Stimulated activated CD4-positive, alpha-beta T cell treated with anti-CD3 and anti-CD28 coated beads, Interleukin-12 subunit alpha, Interleukin-12 subunit beta, amount 100 ng/mL, for 24 hours (primary cell): ENCODE measurements around the gene CASP6.
"Not testable (repeated sequence)": the region's sequence is repeated elsewhere in the genome, so short reads cannot be mapped to it uniquely, and the experiment has no call there.

Source experiments
- DNase-seq, 2 experiments: peaks; one replicate each; pipeline ENCODE4 v3.0.0-alpha.2; 2020; ENCODE audit warnings: low read depth in 2 of 2

CASP6 gene

GRCh38 chr4:109719604-109720003, 16.4 kb upstream of the CASP6 start:
- no peak for DNase-seq

- no peak for DNase-seq
Observed at GRCh38 chr4:109718759-109719158, 15.5 kb upstream of the CASP6 start.

DNA sequence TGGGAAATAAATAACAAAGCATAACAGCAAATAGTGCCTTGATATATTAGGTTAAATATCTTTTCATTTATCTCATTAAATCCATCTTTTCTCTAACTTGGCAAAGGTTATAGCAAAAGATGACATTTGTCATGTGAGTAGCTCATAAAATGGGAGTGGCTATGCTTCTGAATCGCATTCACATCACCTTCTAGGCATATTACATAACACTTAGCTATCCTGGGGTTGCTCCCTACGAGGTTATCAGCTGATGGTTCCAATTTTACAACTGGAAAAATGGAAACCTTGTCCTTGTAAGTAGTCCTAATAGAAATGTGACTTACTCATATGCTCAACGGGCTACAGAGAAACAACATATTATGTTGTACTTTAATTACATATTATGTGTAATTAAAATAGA, 10.3 kb upstream of the CASP6 start:
- no peak for DNase-seq

DNA sequence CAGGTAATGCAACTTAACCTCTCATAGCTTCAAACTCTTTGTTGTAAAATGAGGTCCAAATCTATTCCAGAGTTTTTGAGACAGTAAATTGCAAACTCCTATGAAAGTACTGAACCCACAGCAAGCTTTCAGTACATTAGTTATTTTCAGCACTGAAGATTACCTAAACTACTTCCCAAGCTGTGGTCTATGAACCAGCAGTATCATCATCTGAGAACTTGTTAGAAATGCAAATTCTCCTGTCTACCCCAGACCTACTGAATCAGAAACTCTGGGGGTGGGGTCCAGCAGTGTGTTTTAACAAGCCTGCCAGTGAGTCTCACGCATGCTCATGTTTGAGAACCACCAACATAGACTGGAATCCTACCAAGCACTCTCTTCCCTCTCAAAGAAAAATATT, 5.7 kb upstream of the CASP6 start:
- no peak for DNase-seq

GRCh38 chr4:109708435-109708834, 5.2 kb upstream of the CASP6 start:
- DNase-seq, result no peak

DNA sequence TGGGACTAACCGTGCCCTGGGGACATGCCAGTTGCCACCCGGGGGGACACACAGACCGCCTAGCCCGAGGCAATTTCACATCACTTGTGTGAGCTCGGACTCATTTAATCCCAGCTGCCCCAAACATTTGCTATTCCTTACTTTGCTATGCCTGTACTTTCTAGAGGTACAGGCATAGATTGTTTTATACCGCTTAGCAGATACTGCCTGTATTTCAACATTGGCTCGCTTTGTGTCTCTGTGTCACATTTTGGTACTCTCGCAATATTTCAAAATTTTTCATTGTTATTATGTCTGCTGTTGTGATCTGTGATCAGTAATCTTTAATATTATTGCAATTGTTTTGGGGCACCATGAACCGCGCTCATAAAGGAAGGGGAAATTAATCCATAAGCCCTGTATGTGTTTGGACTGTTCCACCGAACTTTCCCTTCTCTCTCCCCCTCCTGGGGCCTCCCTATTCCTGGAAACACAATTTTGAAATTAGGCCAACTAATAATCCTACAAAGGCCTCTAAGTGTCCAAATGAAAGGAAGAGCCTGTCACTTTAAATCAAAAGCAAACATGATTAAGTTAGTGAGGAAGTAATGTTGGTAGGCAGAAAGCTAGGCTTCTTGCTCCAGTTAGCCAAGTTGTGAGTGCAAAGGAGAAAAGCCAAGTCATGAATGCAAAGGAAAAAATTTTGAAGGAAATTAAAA, 568 bp upstream of the CASP6 start:
- no peak for DNase-seq

DNA sequence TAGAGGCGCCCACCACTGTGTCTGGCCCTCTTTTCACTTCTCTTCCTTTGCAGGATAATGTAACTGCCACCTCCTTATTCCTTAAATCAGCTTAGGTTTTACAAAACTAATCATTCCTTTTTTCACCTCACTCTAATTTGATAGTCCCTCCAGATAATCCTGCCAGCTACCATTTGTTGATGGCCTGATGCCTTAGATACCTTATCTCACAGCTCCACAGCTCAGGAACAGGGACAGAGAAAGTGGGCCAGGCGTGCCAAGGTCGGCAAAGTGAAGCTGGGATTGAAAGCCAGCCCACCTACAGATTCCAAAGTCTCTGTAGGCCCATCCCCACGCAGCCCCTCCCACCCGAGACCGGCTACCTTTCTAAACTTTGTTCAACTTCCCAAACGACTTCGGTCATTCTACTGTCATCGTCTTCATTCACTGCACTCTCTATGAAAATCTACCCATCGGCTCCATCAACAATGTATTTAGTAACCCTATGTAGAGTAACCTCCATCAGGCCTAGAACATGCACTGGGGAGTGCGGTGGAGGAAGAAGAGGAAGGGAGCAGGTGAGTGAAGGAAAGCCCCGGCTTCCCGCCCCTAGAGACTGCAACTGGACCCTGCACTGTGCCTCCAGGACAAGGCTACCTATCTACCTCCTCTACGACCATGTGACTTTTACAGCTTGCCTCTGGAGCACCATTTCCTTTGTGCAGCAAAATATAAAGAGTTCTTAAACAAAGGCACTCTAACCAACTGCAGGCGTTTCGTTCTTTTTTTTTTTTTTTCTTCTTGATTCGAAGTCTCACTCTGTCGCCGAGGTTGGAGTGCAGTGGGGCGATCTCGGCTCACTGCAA, 1.5 kb downstream of the CASP6 start:
- no peak for DNase-seq

GRCh38 chr4:109699553-109700225, 3.6 kb downstream of the CASP6 start:
- no peak for DNase-seq

GRCh38 chr4:109698656-109699055, 4.6 kb downstream of the CASP6 start:
- no peak for DNase-seq

DNA sequence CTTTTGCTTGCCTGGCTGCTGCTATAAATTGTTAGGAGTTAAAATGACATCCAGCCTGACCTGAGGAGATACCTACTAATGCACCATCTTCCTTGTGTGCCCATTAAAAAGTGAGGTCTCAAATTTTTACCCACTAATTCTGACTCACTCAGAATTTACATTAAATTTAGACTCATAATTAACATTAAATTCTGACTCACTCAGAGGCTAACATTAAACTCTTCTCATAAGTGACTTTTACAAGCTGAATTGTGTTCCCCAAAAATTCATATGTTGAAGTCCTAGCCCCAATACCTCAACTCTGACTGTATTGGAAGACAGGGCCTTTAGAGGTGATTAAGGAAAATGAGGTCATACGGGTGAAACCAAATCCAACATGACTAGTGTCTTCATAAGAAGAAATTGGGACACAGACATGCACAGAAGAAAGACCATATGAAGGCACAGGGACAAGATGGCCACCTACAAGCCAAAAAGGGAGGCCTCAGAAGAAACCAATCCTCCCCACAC, 11.8 kb downstream of the CASP6 start:
- no peak for DNase-seq

- no peak for DNase-seq
Observed at GRCh38 chr4:109690690-109691410, 12.4 kb downstream of the CASP6 start.

DNA sequence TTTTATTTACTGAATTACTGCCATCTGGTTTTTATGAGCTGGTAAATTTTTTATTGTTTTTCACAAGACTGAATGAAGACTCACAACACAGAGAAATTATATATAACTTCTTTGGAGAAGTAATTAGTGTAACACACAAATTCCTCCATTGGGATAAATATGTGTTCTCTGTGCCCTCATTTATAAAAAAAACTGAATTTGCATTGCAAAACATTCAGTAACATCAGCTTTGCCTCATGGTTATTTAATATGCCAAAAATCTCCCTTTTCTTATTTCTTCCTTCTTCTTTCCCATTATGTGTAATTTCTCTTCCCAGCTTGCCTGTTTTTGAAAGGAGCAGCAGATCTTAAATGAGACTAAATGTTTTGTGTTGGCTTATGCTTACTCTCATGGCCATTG, 18.5 kb downstream of the CASP6 start:
- no peak for DNase-seq

GRCh38 chr4:109683621-109684253, 19.5 kb downstream of the CASP6 start:
- no peak for DNase-seq

- DNase-seq, result no peak
Observed at GRCh38 chr4:109682875-109683274, 20.4 kb downstream of the CASP6 start.

DNA sequence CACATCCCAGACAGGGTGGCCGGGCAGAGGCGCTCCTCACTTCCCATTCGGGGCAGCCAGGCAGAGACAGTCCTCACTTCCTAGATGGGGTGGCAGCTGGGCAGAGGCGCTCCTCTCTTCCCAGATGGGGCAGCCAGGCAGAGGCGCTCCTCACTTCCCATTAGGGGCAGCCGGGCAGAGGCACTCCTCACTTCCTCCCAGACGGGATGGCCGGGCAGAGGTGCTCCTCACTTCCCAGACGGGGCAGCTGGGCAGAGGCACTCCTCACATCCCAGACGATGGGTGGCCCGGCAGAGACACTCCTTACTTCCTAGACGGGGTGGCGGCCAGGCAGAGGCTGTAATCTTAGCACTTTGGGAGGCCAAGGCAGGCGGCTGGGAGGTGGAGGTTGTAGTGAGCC, 24.3 kb downstream of the CASP6 start:
- DNase-seq, result not testable (repeated sequence)

DNA sequence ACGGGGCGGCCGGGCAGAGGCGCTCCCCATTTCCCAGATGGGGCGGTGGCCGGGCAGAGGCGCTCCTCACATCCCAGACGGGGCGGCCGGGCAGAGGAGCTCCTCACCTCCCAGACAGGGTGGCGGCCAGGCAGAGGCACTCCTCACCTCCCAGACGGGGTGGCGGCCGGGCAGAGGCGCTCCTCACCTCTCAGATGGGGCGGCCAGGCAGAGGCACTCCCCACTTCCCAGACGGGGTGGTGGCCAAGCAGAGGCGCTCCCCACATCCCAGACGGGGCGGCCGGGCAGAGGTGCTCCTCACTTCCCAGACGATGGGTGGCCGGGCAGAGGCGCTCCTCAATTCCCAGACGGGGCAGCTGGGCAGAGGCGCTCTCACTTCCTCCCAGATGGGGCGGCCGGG, 24.8 kb downstream of the CASP6 start:
- not testable (repeated sequence) for DNase-seq

DNA sequence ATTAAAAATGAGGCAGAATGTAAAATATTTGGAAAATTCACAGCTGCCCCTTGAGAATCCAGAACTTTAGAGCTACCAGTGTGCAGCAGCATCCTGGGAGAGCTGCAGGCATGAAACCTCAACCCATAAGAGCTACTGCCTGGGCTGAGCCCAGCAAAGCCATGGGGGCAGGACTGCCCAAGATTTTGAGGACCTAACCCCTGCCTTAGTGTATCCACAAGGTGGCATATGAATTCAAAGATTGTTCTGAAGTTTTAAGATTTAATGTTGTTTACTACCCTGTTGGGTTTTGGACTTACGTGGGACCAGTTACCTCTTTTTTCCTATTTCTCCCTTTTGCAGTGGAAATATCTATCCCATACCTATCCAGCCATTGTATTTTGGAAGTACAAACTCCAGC, 26.4 kb downstream of the CASP6 start:
- DNase-seq, result no peak

- DNase-seq, result no peak
Observed at GRCh38 chr4:109675843-109676242, 27.4 kb downstream of the CASP6 start.

DNA sequence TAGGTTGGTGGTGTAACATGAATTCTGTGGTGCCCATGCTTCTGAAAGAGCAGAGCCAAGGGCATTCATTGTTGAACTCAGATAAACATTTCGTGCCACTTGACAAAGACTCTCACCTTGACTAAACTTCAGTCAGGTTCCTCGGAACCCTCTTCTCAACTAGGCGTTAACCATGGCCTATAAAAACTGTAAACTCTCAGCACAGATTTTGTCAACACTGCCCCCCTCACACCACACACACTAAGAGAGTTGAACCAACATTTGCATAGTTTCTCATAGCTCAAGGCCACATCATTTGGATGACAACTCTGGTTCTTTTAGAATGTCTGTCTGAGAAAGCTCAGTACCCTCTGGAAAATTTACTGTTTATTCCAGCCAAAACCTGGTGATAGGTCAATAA, 28.1 kb downstream of the CASP6 start:
- DNase-seq, result no peak

DNA sequence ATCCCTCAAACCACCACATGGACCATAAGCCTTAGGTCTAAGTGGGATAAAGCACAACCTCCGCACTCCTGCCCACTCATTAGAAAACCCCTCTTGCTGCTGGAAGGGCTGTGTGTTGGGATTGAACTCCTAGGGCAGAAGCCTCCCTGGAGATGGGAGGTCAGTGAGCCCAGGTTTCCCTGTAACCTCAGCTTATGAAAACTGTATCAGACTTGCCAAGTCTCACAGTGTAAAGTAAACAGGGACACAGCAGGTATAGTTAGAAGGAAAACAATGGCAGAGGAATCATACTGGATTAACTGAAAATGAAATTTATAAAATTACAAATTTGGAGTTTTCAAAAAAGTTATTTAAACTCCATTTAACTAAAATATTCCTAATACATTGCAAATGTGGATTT, 29.9 kb downstream of the CASP6 start:
- DNase-seq, result no peak

DNA sequence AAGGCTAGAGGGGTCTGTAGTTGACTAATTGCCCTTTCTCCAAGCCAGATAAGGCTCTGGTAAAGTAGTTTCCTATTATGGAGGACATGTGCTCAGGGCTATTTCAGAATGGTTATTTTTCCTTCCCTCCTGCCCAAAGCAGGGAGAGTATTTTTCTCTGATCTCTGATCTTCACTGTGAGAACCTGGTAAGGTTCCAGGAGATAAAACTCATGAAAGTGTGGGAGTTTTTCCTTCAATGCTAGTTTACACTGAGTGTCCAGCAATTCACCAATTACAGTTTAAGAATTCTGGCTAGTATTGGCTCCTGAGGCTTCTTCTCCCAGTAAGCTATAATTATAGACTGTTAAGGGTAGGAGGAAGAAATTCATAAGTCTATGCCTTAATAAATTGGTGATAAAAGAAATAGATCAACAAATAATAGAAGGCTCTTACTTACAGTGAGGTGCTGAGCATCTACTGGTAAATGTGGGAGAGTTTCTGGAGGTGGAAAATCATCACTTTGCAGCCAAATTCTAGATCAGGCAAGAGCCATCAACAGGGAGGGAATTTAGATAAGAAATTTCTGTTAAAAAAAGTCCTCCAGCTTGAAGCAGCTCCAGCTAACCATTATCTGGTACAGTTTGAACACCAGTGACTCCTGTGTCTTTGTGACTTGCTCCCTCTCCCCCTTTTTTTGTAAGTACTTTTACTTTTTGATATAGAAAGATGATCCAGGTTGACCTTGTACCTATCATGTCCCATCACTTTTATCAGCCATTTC, 30.9 kb downstream of the CASP6 start:
- DNase-seq, result no peak
